ENCODE results near the gene NDUFB10.
"Not testable (repeated sequence)": the region's sequence is repeated elsewhere in the genome, so short reads cannot be mapped to it uniquely, and the experiment has no call there.

NDUFB10 gene

DNA sequence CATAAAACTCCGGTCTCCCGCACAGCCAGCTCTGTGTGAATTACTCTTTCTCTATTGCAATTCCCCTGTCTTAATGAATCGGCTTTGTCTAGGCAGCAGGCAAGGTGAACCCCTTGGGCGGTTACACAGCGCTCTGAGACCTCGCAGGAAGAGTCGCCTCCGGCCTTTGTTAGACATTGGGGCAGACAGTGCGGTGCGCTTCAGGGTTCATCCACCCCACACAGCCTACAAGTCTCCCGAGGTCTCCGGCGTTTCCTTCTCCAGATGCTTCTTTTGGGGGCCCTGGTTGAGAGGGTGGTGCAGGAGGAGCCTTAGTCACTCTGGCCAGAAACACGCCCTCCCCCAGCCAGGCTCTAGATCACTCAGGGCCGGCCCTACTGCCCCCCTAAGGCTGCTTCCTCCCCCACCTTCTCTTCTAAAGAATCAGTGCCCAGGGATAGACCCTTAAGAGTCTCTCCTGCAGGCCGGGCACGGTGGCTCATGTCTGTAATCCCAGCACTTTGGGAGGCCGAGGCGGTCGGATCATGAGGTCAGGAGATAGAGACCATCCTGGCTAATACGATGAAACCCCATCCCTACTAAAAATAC is 14.6 kb upstream of the NDUFB10 start:
- DNase-seq: no peak
- intact Hi-C loops (cut with DNase I): no loop called here

DNA sequence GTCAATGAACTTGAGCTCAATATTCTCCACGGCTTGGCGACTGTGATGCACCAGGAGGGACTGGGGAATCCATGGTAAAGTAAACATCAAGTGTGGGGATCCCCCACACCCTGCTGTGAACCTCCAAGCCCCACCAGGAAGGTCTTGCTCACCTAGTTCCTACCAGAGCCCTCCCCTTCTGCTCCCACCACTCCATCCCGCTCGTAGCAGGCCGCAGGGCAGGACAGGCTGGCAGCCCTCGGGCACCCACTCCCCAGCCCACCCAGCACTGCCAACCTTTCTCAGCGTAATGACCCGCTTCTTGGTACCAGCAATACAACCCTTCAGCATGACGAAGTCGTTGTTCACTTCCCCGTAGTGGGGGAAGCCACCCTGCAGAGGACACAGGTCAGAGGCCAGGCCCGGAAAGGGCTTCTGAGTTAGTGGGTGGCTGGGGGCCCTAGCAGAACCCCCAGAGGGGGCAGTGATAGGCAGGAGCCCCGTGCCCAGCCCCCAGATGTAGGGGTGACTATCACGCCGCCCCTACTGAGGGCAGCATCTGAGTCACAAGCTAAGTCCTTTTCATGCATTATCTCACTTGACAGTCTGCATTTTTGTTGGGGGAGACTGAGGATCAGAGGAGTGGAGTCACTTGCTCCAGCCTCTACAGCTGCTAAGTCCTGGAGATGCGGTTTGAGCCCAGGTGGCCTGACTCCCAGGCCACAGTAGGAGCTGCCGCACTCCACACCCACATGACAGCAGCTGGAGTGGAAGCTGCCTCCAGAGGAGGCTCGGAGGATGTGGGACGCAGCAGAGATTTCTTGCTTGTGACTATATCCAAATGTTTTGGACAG is 13.6 kb upstream of the NDUFB10 start:
- intact Hi-C loops (cut with DNase I): no loop called here
- no peak for DNase-seq

DNA sequence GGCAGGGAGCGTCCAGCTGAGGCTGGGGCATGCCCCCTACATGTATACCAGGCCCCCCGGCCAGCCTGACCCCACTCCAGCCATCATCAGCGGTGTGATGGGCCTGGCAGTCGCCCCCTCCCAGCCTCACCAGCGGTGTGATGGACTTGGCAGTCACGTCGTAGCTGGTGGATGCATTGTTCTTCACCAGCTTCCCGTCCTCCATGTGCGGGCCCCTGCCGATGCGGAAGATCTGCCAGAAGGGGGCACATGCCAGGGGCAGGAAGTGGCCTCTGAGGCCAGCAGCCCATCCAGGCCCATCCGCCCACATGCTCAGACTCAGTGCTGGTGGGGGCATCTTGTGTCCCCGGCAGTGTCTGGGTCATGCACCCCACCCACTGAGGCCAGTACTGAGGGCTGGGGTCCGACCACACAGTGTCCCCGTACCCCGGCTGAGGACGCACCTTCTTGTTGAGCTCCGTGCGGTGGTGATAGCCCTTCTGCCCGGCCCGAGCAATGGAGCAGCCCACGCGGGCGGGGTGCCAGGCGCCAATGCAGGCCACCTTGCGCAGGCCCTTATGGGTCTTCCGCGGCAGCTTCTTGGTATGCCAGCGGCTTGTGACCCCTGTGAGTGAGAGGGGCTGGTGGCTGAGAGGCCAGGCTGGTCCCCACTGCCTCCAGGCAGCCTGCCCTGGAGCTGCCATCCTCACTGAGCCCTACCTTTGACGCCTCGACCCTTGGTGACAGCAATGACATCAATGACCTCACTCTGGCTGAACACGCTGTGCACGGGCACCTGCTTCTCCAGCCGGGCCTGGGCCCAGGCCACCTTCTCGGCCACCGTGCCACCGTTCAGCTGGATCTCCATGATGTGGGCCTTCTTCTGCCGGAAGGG is 12.6 kb upstream of the NDUFB10 start:
- DNase-seq: no peak

DNA sequence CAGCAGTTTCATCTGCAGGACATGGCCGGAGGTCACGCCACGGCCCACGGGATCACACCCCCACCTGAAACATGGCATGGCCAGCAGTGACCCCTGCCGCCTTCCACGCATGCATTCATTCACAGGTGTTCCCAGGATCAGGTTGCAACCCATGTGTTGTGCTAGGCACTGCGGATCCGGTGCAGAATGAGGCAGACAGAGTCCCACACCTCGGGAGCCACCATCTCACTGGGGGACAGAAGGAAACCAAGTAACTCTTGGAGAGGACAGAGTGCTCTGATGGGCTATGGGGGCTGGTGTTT is 12.0 kb upstream of the NDUFB10 start:
- intact Hi-C loops (cut with DNase I): no loop called here
- DNase-seq: no peak

More for the DNA sequence above, 12.6 kb upstream of the NDUFB10 start:
- intact Hi-C loops (cut with DNase I): no loop called here

DNA sequence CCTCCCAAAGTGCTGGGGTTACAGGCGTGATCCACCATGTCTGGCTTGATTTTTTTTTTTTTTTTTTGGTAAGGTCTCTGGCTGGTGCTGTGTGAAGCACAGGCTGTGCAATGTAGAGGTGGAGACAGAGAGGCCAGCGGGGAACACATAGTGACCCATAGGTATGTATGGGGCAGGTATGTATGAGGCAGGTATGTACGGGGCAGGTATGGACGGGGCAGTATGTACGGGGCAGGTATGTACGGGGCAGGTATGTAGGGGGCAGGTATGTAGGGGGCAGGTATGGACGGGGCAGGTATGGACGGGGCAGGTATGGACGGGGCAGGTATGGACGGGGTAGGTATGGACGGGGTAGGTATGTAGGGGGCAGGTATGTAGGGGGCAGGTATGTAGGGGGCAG is 9.8 kb upstream of the NDUFB10 start:
- no peak for DNase-seq
- intact Hi-C loops (cut with DNase I): no loop called here

DNA sequence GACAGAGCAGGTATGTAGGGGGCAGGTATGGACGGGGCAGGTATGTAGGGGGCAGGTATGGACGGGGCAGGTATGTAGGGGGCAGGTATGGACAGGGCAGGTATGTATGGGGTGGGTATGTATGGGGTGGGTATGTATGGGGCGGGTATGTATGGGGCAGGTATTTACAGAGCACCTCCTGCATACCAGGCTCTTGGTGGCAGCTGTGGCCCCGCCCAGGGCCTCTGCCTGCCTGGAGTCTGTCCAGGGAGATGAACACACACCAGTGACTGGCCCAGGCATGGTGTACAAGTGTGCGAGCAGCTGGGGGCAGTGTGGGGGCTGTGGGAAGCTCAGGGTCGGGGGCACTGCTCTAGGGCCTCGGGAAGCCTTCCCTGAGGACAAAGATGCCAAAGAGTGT is 9.3 kb upstream of the NDUFB10 start:
- intact Hi-C loops (cut with DNase I): no loop called here
- DNase-seq: no peak

DNA sequence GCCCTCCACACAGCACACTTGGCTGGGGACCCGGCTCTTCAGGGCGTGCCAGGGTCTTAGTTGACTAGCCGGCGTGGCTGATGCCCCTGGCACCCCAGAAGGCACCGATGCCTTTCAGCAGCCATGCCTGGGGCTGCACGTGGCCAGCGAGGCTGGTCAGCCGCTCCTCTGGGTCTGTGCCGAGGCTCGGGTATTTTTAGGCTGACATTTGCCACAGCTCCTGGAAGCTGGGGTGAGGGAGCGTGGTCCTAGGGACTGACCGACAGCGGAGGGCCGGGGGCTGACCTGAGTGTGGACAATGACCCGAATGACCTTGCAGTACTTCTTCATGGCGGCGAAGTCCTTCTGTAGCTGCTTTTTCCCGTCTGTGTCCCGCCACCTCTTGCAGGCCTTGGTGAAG is 8.8 kb upstream of the NDUFB10 start:
- DNase-seq: no peak
- intact Hi-C loops (cut with DNase I): no loop called here

DNA sequence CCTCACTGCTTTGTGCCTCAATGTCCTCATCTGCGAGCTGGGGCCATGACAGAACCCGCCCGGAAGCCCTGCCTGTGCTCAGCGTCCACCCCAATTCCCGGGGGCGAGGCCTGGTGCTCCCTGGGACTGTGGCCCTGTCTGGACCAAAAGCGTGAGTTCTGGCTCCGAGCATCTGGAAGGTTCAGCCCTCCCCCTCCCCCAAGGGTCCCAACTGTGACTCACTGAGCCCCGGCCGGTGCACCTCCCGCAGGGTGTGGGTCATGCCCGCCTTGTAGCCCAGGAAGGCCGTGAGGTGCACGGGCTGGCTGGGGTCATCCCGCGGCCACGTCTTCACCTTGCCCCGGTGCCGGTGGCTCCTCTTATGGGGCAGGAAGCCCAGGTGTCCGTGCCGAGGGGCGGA is 5.6 kb upstream of the NDUFB10 start:
- intact Hi-C loops (cut with DNase I): no loop called here
- DNase-seq: no peak

DNA sequence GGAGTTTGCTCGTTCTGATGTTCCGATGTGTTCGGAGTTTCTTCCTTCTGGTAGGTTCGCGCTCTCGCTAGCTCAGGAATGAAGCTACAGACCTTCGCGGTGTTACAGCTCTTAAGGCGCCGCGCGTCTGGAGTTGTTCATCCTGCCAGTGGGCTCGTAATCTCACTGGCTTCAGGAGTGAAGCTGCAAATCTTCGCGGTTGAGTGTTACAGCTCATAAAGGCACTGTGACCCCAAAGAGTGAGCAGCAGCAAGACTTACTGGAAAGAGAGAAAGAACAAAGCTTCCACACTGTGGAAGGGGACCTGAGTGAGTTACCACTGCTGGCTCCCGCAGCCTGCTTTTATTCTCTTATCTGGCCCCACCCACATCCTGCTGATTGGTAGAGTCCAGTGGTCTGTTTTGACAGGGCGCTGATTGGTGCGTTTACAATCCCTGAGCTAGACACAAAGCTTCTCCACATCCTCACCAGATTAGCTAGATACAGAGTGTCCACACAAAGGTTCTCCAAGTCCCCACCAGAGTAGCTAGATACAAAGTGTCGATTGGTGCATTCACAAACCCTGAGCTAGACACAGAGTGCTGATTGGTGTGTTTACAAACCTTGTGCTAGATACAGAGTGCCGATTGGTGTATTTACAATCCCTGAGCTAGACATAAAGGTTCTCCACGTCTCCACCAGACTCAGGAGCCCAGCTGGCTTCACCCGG is 1.8 kb upstream of the NDUFB10 start:
- intact Hi-C loops (cut with DNase I); DNase-seq: not testable (repeated sequence)

DNA sequence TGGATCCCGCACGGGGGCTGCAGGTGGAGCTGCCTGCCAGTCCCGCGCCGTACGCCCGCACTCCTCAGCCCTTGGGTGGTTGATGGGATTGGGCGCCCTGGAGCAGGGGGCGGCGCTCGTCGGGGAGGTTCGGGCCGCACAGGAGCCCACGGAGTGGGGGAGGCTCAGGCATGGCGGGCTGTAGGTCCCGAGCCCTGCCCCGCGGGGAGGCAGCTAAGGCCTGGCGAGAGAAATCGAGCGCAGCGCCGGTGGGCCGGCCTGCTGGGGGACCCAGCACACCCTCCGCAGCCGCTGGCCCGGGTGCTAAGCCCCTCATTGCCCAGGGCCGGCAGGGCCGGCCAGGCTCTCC is 1.2 kb upstream of the NDUFB10 start:
- DNase-seq; intact Hi-C loops (cut with DNase I): not testable (repeated sequence)

DNA sequence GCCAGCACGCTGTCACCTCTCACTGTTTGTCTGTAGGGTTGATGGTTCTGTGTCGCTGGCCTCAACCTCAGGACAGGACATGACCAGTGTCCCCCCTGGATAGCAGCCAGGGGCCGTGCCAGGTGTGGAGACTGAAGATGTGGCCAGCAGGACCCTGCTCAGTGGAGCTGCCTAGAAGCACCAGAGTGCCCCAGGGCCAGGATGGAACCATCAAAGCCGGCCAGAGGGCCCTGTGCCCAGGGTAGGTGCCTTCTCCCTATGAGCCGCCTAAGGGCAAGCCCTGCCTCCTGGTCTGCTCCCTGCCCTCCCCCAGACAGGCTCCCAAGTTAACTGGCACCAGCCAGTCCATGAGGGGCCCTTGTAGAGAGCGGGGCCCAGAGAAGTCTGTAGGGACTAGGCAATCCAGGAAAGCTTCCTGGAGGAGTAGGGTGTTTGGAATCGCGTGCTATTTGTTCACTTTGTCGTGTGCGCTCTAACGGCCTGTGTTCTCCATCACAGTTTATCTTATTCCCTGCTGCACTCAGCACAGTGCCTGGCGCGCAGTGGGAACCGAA is 546 bp upstream of the NDUFB10 start:
- intact Hi-C loops (cut with DNase I): no loop called here
- DNase-seq: no peak

DNA sequence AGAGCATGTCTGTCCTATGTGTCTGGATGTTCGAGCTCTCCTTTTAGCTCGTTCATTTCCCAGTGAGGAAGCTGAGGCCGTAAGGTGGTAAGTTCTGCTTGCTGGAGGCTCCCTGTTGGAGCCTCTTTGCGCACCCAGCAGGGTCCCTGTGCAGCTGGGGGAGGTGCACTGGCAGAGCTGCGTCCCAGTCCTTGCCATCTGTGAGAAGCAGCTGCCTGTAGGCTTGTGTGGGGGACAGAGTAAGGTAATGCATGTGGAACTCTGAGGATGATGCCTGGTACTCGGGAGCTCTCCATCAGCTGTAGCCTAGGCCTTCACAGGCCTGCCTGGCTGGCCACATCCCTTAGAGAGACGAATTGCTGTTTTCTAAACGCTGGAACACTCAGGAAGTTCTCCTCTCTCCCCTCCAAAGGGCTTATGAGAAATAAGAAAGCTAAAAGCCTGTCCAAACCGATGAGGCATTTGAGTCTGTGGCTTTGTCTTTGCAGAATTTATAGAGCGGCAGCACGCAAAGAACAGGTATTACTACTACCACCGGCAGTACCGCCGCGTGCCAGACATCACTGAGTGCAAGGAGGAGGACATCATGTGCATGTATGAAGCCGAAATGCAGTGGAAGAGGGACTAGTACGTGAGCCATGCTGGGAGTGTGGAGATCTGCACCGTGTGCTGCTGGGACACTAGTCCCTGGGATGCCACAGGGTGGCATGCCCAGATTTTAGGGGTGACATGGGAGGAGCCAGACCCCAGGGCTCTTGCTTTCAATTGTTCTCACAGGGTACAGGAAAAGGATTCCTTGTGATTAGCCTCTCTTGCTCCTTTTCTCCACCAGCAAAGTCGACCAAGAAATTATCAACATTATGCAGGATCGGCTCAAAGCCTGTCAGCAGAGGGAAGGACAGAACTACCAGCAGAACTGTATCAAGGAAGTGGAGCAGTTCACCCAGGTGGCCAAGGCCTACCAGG is 1.6 kb downstream of the NDUFB10 start:
- DNase-seq: no peak
- intact Hi-C loops (cut with DNase I): loop anchor here (5.0 kb wide), 1 partner anchor 189 kb away; the partner anchor contains the start of genes EME2, MRPS34 and NME3

DNA sequence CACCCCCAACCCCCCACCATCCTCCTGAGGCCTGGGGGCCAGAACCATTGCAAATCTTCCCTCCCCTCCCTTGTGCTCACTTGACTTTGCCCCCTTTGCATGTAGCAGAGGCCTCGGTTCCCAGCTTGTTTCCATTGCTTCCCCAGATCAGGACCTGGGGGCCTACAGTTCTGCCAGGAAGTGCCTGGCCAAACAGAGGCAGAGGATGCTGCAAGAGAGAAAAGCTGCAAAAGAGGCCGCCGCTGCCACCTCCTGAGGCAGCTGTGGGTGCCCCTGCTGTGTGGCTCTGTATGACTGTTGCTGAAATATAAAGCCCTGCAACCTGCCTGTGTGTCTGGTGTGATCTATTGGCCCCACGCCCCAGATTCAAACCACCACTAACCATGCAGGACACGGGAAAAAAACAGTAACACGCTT is 2.3 kb downstream of the NDUFB10 start:
- intact Hi-C loops (cut with DNase I): loop anchor here (5.0 kb wide), 1 partner anchor 189 kb away; the partner anchor contains the start of genes EME2, MRPS34 and NME3
- DNase-seq: no peak

DNA sequence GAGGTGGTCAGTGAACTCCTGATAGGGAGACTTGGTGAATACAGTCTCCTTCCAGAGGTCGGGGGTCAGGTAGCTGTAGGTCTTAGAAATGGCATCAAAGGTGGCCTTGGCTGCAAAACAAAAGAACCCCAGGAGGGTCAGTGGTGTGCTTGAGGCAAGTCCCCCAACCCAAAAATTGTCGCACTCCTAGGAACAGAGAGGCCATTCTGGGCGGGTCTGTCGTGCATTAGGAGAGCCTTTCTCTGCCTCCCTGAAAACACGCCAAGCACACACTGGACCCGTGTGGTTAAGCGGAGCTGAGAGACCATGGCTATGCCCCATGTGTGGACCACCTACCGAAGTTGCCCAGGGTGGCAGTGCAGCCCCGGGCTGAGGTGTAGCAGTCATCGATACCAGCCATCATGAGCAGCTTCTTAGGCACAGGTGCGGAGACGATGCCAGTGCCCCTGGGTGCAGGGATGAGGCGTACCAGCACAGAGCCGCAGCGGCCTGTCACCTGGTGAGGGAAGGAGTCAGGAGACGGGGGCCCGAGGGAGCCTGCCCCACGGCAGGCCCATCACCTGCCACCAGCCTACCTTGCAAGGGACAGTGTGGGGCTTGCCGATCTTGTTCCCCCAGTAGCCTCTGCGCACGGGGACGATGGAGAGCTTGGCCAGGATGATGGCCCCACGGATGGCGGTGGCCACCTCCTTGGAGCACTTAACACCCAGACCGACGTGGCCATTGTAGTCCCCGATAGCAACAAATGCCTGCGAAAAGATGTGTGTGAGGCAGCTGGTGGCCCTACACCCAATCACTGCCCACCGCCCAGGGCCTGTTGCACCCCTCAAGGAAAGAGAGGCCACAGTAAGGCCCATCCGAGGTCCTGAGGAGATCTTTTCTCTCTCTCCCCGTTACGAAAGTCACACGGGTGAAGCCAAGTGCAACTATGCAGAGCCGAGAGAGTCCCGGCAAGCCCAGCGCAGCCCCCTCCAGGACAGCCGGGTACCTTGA is 3.1 kb downstream of the NDUFB10 start:
- intact Hi-C loops (cut with DNase I): loop anchor here (5.0 kb wide), 1 partner anchor 190 kb away; the partner anchor contains the start of genes EME2, MRPS34 and NME3
- not testable (repeated sequence) for DNase-seq

DNA sequence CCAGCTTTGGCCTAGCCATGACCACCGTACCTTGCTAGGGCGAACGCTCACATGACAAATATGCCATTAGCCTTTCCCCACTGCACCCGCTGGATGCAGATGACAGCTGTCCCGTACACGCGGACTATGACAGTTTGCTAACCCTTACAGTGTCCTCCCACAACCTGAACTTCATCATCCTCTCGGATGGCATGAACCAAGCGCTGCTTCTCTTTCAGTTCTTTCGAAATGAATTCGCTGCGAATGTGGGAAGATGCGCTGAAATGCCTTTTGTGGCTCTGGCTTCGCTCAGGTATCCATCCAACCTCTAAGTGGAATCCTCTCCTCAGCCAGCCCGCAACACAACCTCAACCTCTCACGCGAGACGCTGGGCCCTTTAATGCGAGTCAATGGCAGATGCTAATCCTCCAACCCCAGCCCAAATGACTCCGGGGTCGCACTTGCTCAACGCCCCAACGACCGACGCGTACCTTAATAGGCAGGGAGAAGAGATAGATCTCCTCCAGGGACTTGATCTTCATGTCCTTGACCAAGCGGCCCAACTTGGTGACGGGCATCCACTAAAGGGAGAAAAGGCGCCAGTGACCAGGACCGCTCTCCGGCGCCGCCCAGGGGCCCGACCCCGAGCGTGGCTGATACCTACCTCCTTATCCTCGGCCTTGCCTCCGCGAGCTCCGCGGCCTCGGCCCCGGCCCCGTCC is 4.6 kb downstream of the NDUFB10 start:
- DNase-seq: peak in 3 of 10 donors; percentile 33 to 87 (median 59)
- intact Hi-C loops (cut with DNase I): loop anchor here (5.0 kb wide), 1 partner anchor 192 kb away; the partner anchor contains the start of genes EME2, MRPS34 and NME3

DNA sequence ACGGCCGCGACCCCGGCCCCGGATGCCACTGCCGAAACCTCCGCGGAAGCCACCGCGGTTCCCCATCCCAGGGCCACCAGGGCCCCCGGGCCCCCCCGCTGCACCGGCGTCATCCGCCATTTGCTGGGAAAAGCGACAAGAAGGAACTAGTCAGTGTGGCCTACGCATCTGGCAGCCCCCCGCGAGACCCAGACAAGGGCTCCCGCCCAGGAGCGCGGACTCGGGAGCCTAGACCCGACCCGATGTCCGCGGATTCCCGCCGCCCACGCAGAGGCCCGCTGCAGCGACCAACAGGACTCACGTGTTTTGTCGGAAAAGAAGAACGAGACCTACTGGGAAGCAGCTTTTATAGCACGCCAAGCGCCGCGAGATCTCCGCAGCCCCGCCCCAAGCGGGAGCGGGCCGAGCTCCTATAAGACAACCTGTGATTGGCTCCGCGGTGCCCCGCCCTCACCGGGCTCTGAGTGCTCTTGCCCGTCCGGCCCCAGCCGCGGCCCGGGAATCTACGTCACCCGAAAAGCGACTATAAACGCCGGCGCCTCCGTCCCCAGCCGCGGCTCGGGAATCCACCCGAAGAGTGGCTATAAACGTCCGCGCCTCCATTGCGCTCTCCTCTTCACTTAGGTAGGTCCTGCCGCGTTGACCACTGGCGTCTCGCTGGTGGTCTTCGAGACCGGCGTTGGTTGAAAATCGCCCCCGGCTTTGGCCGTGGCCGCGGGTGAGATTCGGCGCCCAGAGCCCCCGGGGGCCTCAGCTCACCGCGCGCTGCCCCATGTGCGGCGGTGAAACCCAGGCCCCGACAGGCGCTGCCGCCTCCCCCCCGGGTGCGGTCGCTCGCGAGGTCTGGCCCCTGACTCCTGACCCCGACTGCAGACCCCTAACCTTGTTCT is 5.4 kb downstream of the NDUFB10 start, which contains the start of gene RPS2:
RPS2 (minus strand) TSS at position 321 of the 890 bp plus-strand sequence; CDS start at position 120, 201 bp downstream.
- peak; percentile 98 to 100 (median 99) for DNase-seq
- intact Hi-C loops (cut with DNase I): loop anchor here (5.0 kb wide), 1 partner anchor 192 kb away; the partner anchor contains the start of genes EME2, MRPS34 and NME3
